Adrenal gland (tissue), 12 donors: ENCODE measurements around the gene SELP. TPM values are rescaled to one million over a fixed set of nuclear protein-coding genes. Genes with fewer than 3 reads are reported as not detected.

Source experiments
- DNase-seq, 7 donors: peaks; one replicate each; pipeline ENCODE4 v3.0.0-alpha.2; 2019 to 2020
- H3K27ac ChIP-seq, 5 donors: fragments of 200-600 bp; sonication (generic) in 4 of 5; 1 replicate in 3 of 5; 2 replicates in 2 of 5; pipeline versions ENCODE4 v1.5.1 to v1.8.0; 2016 to 2020; ENCODE audit warnings: mild to moderate bottlenecking in 1 of 5
- H3K27me3 ChIP-seq: fragments of 200-600 bp; 2 replicates; pipeline ENCODE4 v1.8.0; 2021
- H3K36me3 ChIP-seq, 2 donors: fragments of 200-600 bp; replicated peaks in 1 of 2; 1 replicate in 1 of 2; 2 replicates in 1 of 2; pipeline versions ENCODE4 v1.5.1 to v1.8.0; 2018 to 2022
- H3K4me1 ChIP-seq, 2 donors: fragments of 200-600 bp; replicated peaks in 1 of 2; 1 replicate in 1 of 2; 2 replicates in 1 of 2; pipeline versions ENCODE4 v1.5.1 to v1.8.0; 2018 to 2021
- H3K4me3 ChIP-seq, 4 donors: fragments of 200-600 bp; sonication (generic) in 3 of 4; one replicate each; pipeline ENCODE4 v1.5.1; 2016 to 2018
- H3K9me3 ChIP-seq, 3 donors: fragments of 200-600 bp; sonication (generic) in 1 of 3; replicated peaks in 1 of 3; 1 replicate in 2 of 3; 2 replicates in 1 of 3; pipeline versions ENCODE4 v1.5.1 to v1.8.0; 2016 to 2021
- CTCF ChIP-seq, 6 experiments: fragments of 450-650 bp in 4 of 6; fragments of 200-600 bp in 2 of 6; sonication (generic) in 1 of 6; IDR thresholded peaks; 1 replicate in 5 of 6; 2 replicates in 1 of 6; pipeline versions ENCODE4 v1.5.1 to v1.8.0; 2016 to 2021; ENCODE audit warnings: antibody characterized with exemption in 6 of 6, mild to moderate bottlenecking in 2 of 6, moderate library complexity in 1 of 6
- POLR2A ChIP-seq, 2 donors: fragments of 450-650 bp; IDR thresholded peaks; one replicate each; pipeline ENCODE4 v1.6.1; 2017; ENCODE audit warnings: antibody characterized with exemption in 2 of 2, mild to moderate bottlenecking in 2 of 2, moderate library complexity in 1 of 2
- WGBS, 4 donors: extraction: QIAGEN DNeasy Blood & Tissue Kit in 2 of 4; methylation state at CpG; one replicate each; pipeline versions ENCODE4 v1.1.5 to v1.1.7; 2013 to 2017; 5-methylcytosine and 5-hydroxymethylcytosine counted together
- intact Hi-C, 2 donors: fragments of 100-400 bp; cut with DNase I; formaldehyde crosslinking; loops; one replicate each; pipeline versions ENCODE4 v1.14.1 to v1.15.0; 2022 to 2023
- polyA plus RNA-seq, 3 donors: library from polyadenylated mRNA; stranded (reverse); fragments of 200-250 nt in 2 of 3; fragments of 350-450 nt in 1 of 3; fragmentation: Illumina TruSeq in 1 of 3; extraction: RNeasy Lipid Tissue Mini Kit (QIAGEN cat#74804) in 1 of 3; gene quantifications; one replicate each; pipeline ENCODE4 v1.2.3, GENCODE V29; 2013 to 2014
- total RNA-seq, 9 donors: library from RNA; depleted of rRNA in 4 of 9; stranded (reverse); fragments of >200 nt in 4 of 9; fragments of 120-200 nt in 1 of 9; fragmentation: NEBNext Ultra II Directional in 1 of 9; extraction: Animal tissue kit (Norgen Biotek cat#: 25700) in 1 of 9; gene quantifications; one replicate each; pipeline versions ENCODE4 v1.1.0 to v1.2.4, GENCODE V29; 2013 to 2023
- donor health status: healthy with polysubstance abuse.
- donor health status: Bipolar disorder and iron deficiency.
- donor health status: DM: yes; HTN: yes; CAD: no.
- donor health status: DM: no; HTN: no; CAD: no.
- donor health status: DM: no; HTN: no; CAD: no.
- donor health status: DM: yes; HTN: yes; CAD: no.

Gene SELP
- total and polyA plus RNA-seq, 12 donors = 1.6 to 10.9 (median 3.4) TPM

- Histone ChIP-seq H3K4me1 (peaks cover 0 to 9% of the 10 kb centered on the region in 2 donors), H3K27ac (no peak overlapping the region), H3K4me3 (no peak overlapping the region), H3K27me3 (peaks cover 5% of the 10 kb centered on the region), H3K9me3 (no peaks in the 10 kb centered on the region), H3K36me3 (no peaks in the 10 kb centered on the region)
- TF ChIP-seq POLR2A (IDR thresholded peaks at IDR 0.05) (no peak), CTCF (IDR thresholded peaks at IDR 0.05) (no peak)
- no peak for DNase-seq
- WGBS, 4 donors = 13 to 25% (median 22%) methylated on average over 1 of the region's 1 CpG
- intact Hi-C loops = loop anchor here in 1 of 2 donors (10.0 kb wide), 1 partner anchor 227 kb away; no protein-coding TSS in a partner anchor
Observed at GRCh38 chr1:169588112-169588511, 41.8 kb downstream of the SELP start.

- intact Hi-C loops = loop anchor here in 1 of 2 donors (10.0 kb wide), 1 partner anchor 228 kb away; no protein-coding TSS in a partner anchor
- no peak within 1 kb of the TSS for H3K4me3 ChIP-seq
- peaks cover 0 to 9% of the 10 kb centered on the region in 2 donors for H3K4me1 ChIP-seq
- TF ChIP-seq CTCF (IDR thresholded peaks at IDR 0.05) = peak; percentile 23 to 57 (median 37)
- no peak for TF ChIP-seq POLR2A (IDR thresholded peaks at IDR 0.05)
- H3K36me3 ChIP-seq = no peaks in the 10 kb centered on the region
- peak; percentile 35 to 81 (median 68) for DNase-seq
- 23 to 63% (median 26%) methylated on average over 4 to 15 of the region's 15 CpGs for WGBS, 4 donors
- no peak within 1 kb of the TSS for H3K27ac ChIP-seq
- no peaks in the 10 kb centered on the region for H3K9me3 ChIP-seq
- peaks cover 13% of the 10 kb centered on the region for H3K27me3 ChIP-seq
Observed at GRCh38 chr1:169586395-169587255, 43.3 kb downstream of the SELP start, which contains the start of gene F5. Gene F5 (minus strand): TSS chr1:169586481. CDS start chr1:169586386, 95 bp downstream.

- H3K4me1 ChIP-seq = peaks cover 0 to 9% of the 10 kb centered on the region in 2 donors
- intact Hi-C loops = loop anchor here in 1 of 2 donors (10.0 kb wide), 1 partner anchor 229 kb away; no protein-coding TSS in a partner anchor
- H3K36me3 ChIP-seq = no peaks in the 10 kb centered on the region
- 16 to 23% (median 20%) methylated on average over 4 to 5 of the region's 5 CpGs for WGBS, 4 donors
- H3K9me3 ChIP-seq = no peaks in the 10 kb centered on the region
- TF ChIP-seq POLR2A (IDR thresholded peaks at IDR 0.05) (no peak), CTCF (IDR thresholded peaks at IDR 0.05) (no peak)
- H3K27me3 ChIP-seq = peaks cover 13% of the 10 kb centered on the region
- H3K4me3 ChIP-seq = no peak overlapping the region
- no peak for DNase-seq
- H3K27ac ChIP-seq = no peak overlapping the region
Observed at GRCh38 chr1:169586067-169586394, 43.9 kb downstream of the SELP start.

GRCh38 chr1:169585181-169585580, 44.7 kb downstream of the SELP start:
- intact Hi-C loops = loop anchor here in 1 of 2 donors (10.0 kb wide), 1 partner anchor 230 kb away; no protein-coding TSS in a partner anchor
- Histone ChIP-seq H3K4me1 (peaks cover 0 to 9% of the 10 kb centered on the region in 2 donors), H3K4me3 (no peak overlapping the region), H3K9me3 (no peaks in the 10 kb centered on the region), H3K27ac (no peak overlapping the region), H3K27me3 (peaks cover 17% of the 10 kb centered on the region), H3K36me3 (no peaks in the 10 kb centered on the region)
- DNase-seq = no peak
- no peak for TF ChIP-seq POLR2A (IDR thresholded peaks at IDR 0.05)
- no peak for TF ChIP-seq CTCF (IDR thresholded peaks at IDR 0.05)
